Thoracic aorta (tissue), 2 donors: ENCODE data around the gene KIAA0753. TPM values are rescaled to one million over a fixed set of nuclear protein-coding genes. Genes with fewer than 3 reads are reported as not detected.

ENCODE experiments used
- ATAC-seq: fragments of 150-250 bp; one replicate; pipeline ENCODE4 v1.8.0; 2017; ENCODE audit warnings: low read depth; ENCODE audit not compliant: insufficient number of reproducible peaks, low FRiP score
- DNase-seq: peaks from one replicate; pipeline ENCODE4 v3.0.0-alpha.2; 2020; ENCODE audit warnings: low spot score
- H3K27ac ChIP-seq, 2 donors: fragments of 200-600 bp; sonication (generic); 1 replicate in 1 of 2; 2 replicates in 1 of 2; pipeline ENCODE4 v1.5.1; 2016; ENCODE audit warnings: mild to moderate bottlenecking in 2 of 2, moderate library complexity in 2 of 2
- H3K27me3 ChIP-seq: fragments of 200-600 bp; sonication (generic); replicated peaks from 2 replicates; pipeline ENCODE4 v1.6.0; 2016; ENCODE audit warnings: mild to moderate bottlenecking; ENCODE audit not compliant: insufficient read depth
- H3K36me3 ChIP-seq: fragments of 200-600 bp; sonication (generic); one replicate; pipeline ENCODE4 v1.5.1; 2016
- H3K4me1 ChIP-seq, 2 donors: fragments of 200-600 bp; sonication (generic); 1 replicate in 1 of 2; 2 replicates in 1 of 2; pipeline versions ENCODE4 v1.5.1 to v1.6.0; 2016; ENCODE audit warnings: low read depth in 2 of 2, mild to moderate bottlenecking in 1 of 2; ENCODE audit not compliant: control insufficient read depth in 1 of 2
- H3K4me3 ChIP-seq: fragments of 200-600 bp; sonication (generic); 2 replicates; pipeline ENCODE4 v1.5.1; 2016; ENCODE audit warnings: mild to moderate bottlenecking
- H3K9me3 ChIP-seq: fragments of 200-600 bp; sonication (generic); 2 replicates; pipeline ENCODE4 v1.5.1; 2016
- CTCF ChIP-seq: fragments of 200-600 bp; sonication (generic); IDR thresholded peaks from one replicate; pipeline ENCODE4 v1.5.1; 2019; ENCODE audit warnings: antibody characterized with exemption
- total RNA-seq, 2 donors: library from RNA; depleted of rRNA; stranded (reverse); fragments of >200 nt; gene quantifications; one replicate each; pipeline versions ENCODE4 v1.1.0 to v1.2.3, GENCODE V29; 2016

Gene KIAA0753
- total RNA-seq, 2 donors from 2014 or later: 15.9 to 27.5 TPM

- DNase-seq (no peak), ATAC-seq (no peak)
- Histone ChIP-seq H3K9me3 (no peaks in the 10 kb centered on the region), H3K27me3 (peaks cover 8% of the 10 kb centered on the region), H3K4me1 (peaks cover 5 to 32% of the 10 kb centered on the region in 2 donors), H3K36me3 (no peaks in the 10 kb centered on the region), H3K27ac (no peak overlapping the region), H3K4me3 (peak overlapping the region; percentile 34)
- no peak for TF ChIP-seq CTCF
Observed at GRCh38 chr17:6654841-6655731, 14.6 kb upstream of the KIAA0753 start.

GRCh38 chr17:6651919-6652452, 11.5 kb upstream of the KIAA0753 start:
- DNase-seq: no peak
- H3K27ac ChIP-seq: peak overlapping the region; percentile 40 to 79
- no peaks in the 10 kb centered on the region for H3K9me3 ChIP-seq
- ATAC-seq: peak; percentile 49
- H3K4me3 ChIP-seq: peak overlapping the region; percentile 85
- peaks cover 5 to 40% of the 10 kb centered on the region in 2 donors for H3K4me1 ChIP-seq
- TF ChIP-seq CTCF: no peak
- H3K27me3 ChIP-seq: no peaks in the 10 kb centered on the region
- H3K36me3 ChIP-seq: no peaks in the 10 kb centered on the region

- no peaks in the 10 kb centered on the region for H3K27me3 ChIP-seq
- no peaks in the 10 kb centered on the region for H3K9me3 ChIP-seq
- peak within 1 kb of the TSS; percentile 40 to 79 for H3K27ac ChIP-seq
- ATAC-seq (peak; percentile 72), DNase-seq (peak; percentile 81)
- H3K4me1 ChIP-seq: peaks cover 5 to 40% of the 10 kb centered on the region in 2 donors
- H3K36me3 ChIP-seq: no peaks in the 10 kb centered on the region
- TF ChIP-seq CTCF: no peak
- H3K4me3 ChIP-seq: peak within 1 kb of the TSS; percentile 85
Observed at GRCh38 chr17:6651354-6651918, 10.9 kb upstream of the KIAA0753 start, which contains the start of the genes C17orf100 and MED31. Gene C17orf100 (plus strand): TSS chr17:6651762. CDS start chr17:6651914, 152 bp downstream. Gene MED31 (minus strand): TSS chr17:6651605. CDS start chr17:6651528, 77 bp downstream.

GRCh38 chr17:6648181-6648580, 7.7 kb upstream of the KIAA0753 start:
- TF ChIP-seq CTCF: no peak
- no peaks in the 10 kb centered on the region for H3K27me3 ChIP-seq
- H3K27ac ChIP-seq: no peak overlapping the region
- peaks cover 7% of the 10 kb centered on the region for H3K36me3 ChIP-seq
- no peak overlapping the region for H3K4me3 ChIP-seq
- H3K9me3 ChIP-seq: no peaks in the 10 kb centered on the region
- DNase-seq (no peak), ATAC-seq (no peak)
- H3K4me1 ChIP-seq: peaks cover 5 to 24% of the 10 kb centered on the region in 2 donors
